Panc1 (cell line): ENCODE results near the gene KIAA2012. TPM values are rescaled to one million over a fixed set of nuclear protein-coding genes. Genes with fewer than 3 reads are reported as not detected.

Experiments used
- ATAC-seq: fragments of 200-7000 bp; cut with Tn5 transposase; 2 replicates; pipeline ENCODE4 v1.9.1; 2020; ENCODE audit warnings: mild to moderate bottlenecking, moderate library complexity
- BruUV-seq: library from RNA; stranded (reverse); fragments of 400-500 nt; replicated peaks from 2 replicates; lab custom pipeline; 2021; lab: Mats Ljungman, UMichigan
- CTCF ChIA-PET: fragments of 300-600 bp; sonication (Branson Sonifier 250); formaldehyde crosslinking; loops from one replicate; lab custom pipeline; 2022; ENCODE audit warnings: antibody characterized with exemption; lab: Charles Lee
- POLR2A ChIA-PET: fragments of 300-600 bp; sonication (Branson Sonifier 250); formaldehyde crosslinking; loops from one replicate; lab custom pipeline; 2022; ENCODE audit warnings: antibody characterized with exemption; lab: Charles Lee
- DNase-seq: peaks from one replicate; pipeline ENCODE4 v3.0.0-alpha.2; 2010; ENCODE audit warnings: low read depth, low spot score
- H3K27ac ChIP-seq: 2 replicates; pipeline ENCODE4 v1.5.1; 2011; ENCODE audit warnings: mild to moderate bottlenecking, low read length, inconsistent platforms
- H3K27me3 ChIP-seq: fragments of 200-500 bp; sonication (Bioruptor generic); 2 replicates; pipeline ENCODE4 v1.6.0; 2014; ENCODE audit warnings: low read length, inconsistent platforms; ENCODE audit not compliant: control insufficient read depth, insufficient read depth
- H3K36me3 ChIP-seq: fragments of 200-500 bp; sonication (Bioruptor generic); 2 replicates; pipeline ENCODE4 v1.5.1; 2014; ENCODE audit warnings: inconsistent platforms, mild to moderate bottlenecking, low read length, moderate library complexity; ENCODE audit not compliant: control insufficient read depth, insufficient read depth
- H3K4me1 ChIP-seq: 2 replicates; pipeline ENCODE4 v1.5.1; 2011; ENCODE audit warnings: inconsistent platforms, mild to moderate bottlenecking, low read length, moderate library complexity; ENCODE audit not compliant: control insufficient read depth, insufficient read depth
- H3K4me3 ChIP-seq, 2 experiments: 2 replicates each; pipeline ENCODE4 v1.5.1; 2011 to 2012; ENCODE audit warnings: low read depth in 2 of 2, low read length in 2 of 2, mild to moderate bottlenecking in 2 of 2, inconsistent platforms in 1 of 2, moderate library complexity in 1 of 2
- H3K9me3 ChIP-seq: fragments of 200-500 bp; sonication (Bioruptor generic); 2 replicates; pipeline ENCODE4 v1.5.1; 2014; ENCODE audit warnings: low read depth, mild to moderate bottlenecking, inconsistent platforms, low read length, moderate library complexity; ENCODE audit not compliant: control insufficient read depth, insufficient read depth
- CTCF ChIP-seq: fragments of 450-650 bp; IDR thresholded peaks from 2 replicates; pipeline ENCODE4 v1.5.1; 2017; ENCODE audit warnings: mild to moderate bottlenecking
- POLR2AphosphoS5 ChIP-seq: IDR thresholded peaks from 2 replicates; pipeline ENCODE4 v1.6.1; 2012; ENCODE audit warnings: mild to moderate bottlenecking, low read depth, low read length, moderate library complexity
- REST ChIP-seq, 2 experiments: IDR thresholded peaks; 2 replicates each; pipeline ENCODE4 v1.6.1; 2011 to 2012; ENCODE audit warnings: low read depth in 2 of 2, control low read depth in 1 of 2, low read length in 1 of 2, mild to moderate bottlenecking in 1 of 2, moderate library complexity in 1 of 2; ENCODE audit not compliant: insufficient read depth in 1 of 2
- SIN3A ChIP-seq: IDR thresholded peaks from 2 replicates; pipeline ENCODE4 v1.6.1; 2012; ENCODE audit warnings: low read depth, mild to moderate bottlenecking, low read length, moderate library complexity, borderline replicate concordance; ENCODE audit not compliant: insufficient read depth
- TCF7L2 ChIP-seq: IDR thresholded peaks from 2 replicates; pipeline ENCODE4 v1.6.1; 2011; ENCODE audit warnings: mild to moderate bottlenecking, low read depth, low read length, inconsistent platforms
- in situ Hi-C: cut with HindIII; loops from 2 replicates; pipeline ENCODE4 v1.10.0; 2016; ENCODE audit warnings: low sequenced_read_pairs, low pct_unique_long_range_greater_than_20kb
- intact Hi-C: fragments of 100-400 bp; cut with micrococcal nuclease; formaldehyde crosslinking; loops from one replicate; pipeline ENCODE4 v1.10.0; 2022; ENCODE audit not compliant: unreplicated experiment
- total RNA-seq: library from RNA; stranded (reverse); gene quantifications from one replicate; pipeline ENCODE4 v1.2.1, GENCODE V29; 2021; ENCODE audit not compliant: unreplicated experiment

KIAA2012 gene
- total RNA-seq, 1 experiment from 2014 or later: not detected

- ATAC-seq: no peak
Measured at GRCh38 chr2:202072226-202072625, 829 bp upstream of the KIAA2012 start.

GRCh38 chr2:202074324-202074723 is 1.3 kb downstream of the KIAA2012 start:
- Histone ChIP-seq H3K9me3 (no peaks in the 10 kb centered on the region), H3K27ac (no peak overlapping the region), H3K4me1 (no peaks in the 10 kb centered on the region), H3K27me3 (no peaks in the 10 kb centered on the region), H3K4me3 (no peak overlapping the region), H3K36me3 (no peaks in the 10 kb centered on the region)
- intact Hi-C loops (no loop called here), in situ Hi-C loops (no loop called here)
- DNase-seq: no peak
- BruUV-seq: no TSS peak
- POLR2A ChIA-PET: no interaction called here
- ATAC-seq: no peak
- no peak for TF ChIP-seq POLR2AphosphoS5
- no peak for TF ChIP-seq REST (IDR thresholded peaks at IDR 0.05; ENCODE audit: insufficient read depth in 1 of 2, low read depth in 2 of 2, low read length in 1 of 2)
- TF ChIP-seq SIN3A: no peak
- TF ChIP-seq CTCF: no peak
- TF ChIP-seq TCF7L2: no peak
- CTCF ChIA-PET: no interaction called here

More at GRCh38 chr2:202072226-202072625, 829 bp upstream of the KIAA2012 start:
- intact Hi-C loops: no loop called here
- Histone ChIP-seq H3K4me1 (no peaks in the 10 kb centered on the region), H3K4me3 (no peak overlapping the region), H3K27me3 (no peaks in the 10 kb centered on the region), H3K36me3 (no peaks in the 10 kb centered on the region), H3K9me3 (no peaks in the 10 kb centered on the region), H3K27ac (no peak overlapping the region)
- no TSS peak for BruUV-seq
- in situ Hi-C loops: no loop called here
- ChIA-PET POLR2A (no interaction called here), CTCF (interaction anchor here (0.7 kb wide), 1 partner anchor 202 kb away, joined by 3 read pairs; no protein-coding TSS in a partner anchor)
- TF ChIP-seq CTCF (peak; percentile 63), SIN3A (no peak)
- no peak for DNase-seq
